IMR-90 (cell line): ENCODE measurements around the gene NT5E. TPM values are rescaled to one million over a fixed set of nuclear protein-coding genes. Genes with fewer than 3 reads are reported as not detected.

ENCODE experiments used
- ATAC-seq: fragments of 200-7000 bp; cut with Tn5 transposase; 2 replicates; pipeline ENCODE4 v1.9.1; 2020; ENCODE audit warnings: low read depth, mild to moderate bottlenecking, moderate library complexity
- BruUV-seq: library from RNA; stranded (reverse); fragments of 400-500 nt; replicated peaks from 2 replicates; lab custom pipeline; 2021; lab: Mats Ljungman, UMichigan
- CTCF ChIA-PET: fragments of 300-600 bp; formaldehyde crosslinking; extraction: SDS; loops from one replicate; lab custom pipeline; 2021; ENCODE audit warnings: antibody characterized with exemption; lab: Yijun Ruan, JAX
- POLR2A ChIA-PET: fragments of 300-600 bp; sonication (Branson Sonifier 250); formaldehyde crosslinking; loops from one replicate; lab custom pipeline; 2022; ENCODE audit warnings: antibody characterized with exemption; ENCODE audit not compliant: unreplicated experiment; lab: Charles Lee
- DNase-seq: peaks from one replicate; pipeline ENCODE4 v3.0.0; 2013
- H2AFZ ChIP-seq: replicated peaks from 2 replicates; pipeline ENCODE3; 2013; ENCODE audit warnings: low read length, mild to moderate bottlenecking; ENCODE audit not compliant: poor library complexity
- H2AK5ac ChIP-seq: 2 replicates; pipeline ENCODE4 v1.6.1; 2013; ENCODE audit warnings: low read depth, low read length, inconsistent platforms
- H2AK9ac ChIP-seq: replicated peaks from 2 replicates; pipeline ENCODE3; 2013; ENCODE audit warnings: mild to moderate bottlenecking, low read depth, low read length, moderate library complexity; ENCODE audit not compliant: poor library complexity
- H2BK120ac ChIP-seq: 2 replicates; pipeline ENCODE4 v1.6.1; 2013; ENCODE audit warnings: low read depth, low read length, inconsistent platforms
- H2BK15ac ChIP-seq: 3 replicates; pipeline ENCODE4 v1.6.1; 2013; ENCODE audit warnings: low read depth, low read length, inconsistent platforms
- H2BK20ac ChIP-seq: 2 replicates; pipeline ENCODE4 v1.6.1; 2013; ENCODE audit warnings: low read depth, mild to moderate bottlenecking, inconsistent platforms, low read length, moderate library complexity
- H2BK5ac ChIP-seq: 2 replicates; pipeline ENCODE4 v1.6.1; 2013; ENCODE audit warnings: mild to moderate bottlenecking, low read depth, low read length, inconsistent platforms; ENCODE audit not compliant: poor library complexity, severe bottlenecking
- H3K14ac ChIP-seq: replicated peaks from 2 replicates; pipeline ENCODE4 v1.6.1; 2013; ENCODE audit warnings: low read depth, low read length, inconsistent platforms
- H3K18ac ChIP-seq: 2 replicates; pipeline ENCODE4 v1.6.1; 2013; ENCODE audit warnings: low read depth, low read length, control low read depth
- H3K23ac ChIP-seq: 2 replicates; pipeline ENCODE4 v1.6.1; 2013; ENCODE audit warnings: low read depth, low read length, inconsistent platforms
- H3K27ac ChIP-seq: 2 replicates; pipeline ENCODE4 v1.5.1; 2013; ENCODE audit warnings: mild to moderate bottlenecking, control low read depth, low read length; ENCODE audit not compliant: insufficient read depth
- H3K27me3 ChIP-seq: 2 replicates; pipeline ENCODE4 v1.6.1; 2013; ENCODE audit warnings: low read length; ENCODE audit not compliant: control insufficient read depth, insufficient read depth
- H3K36me3 ChIP-seq: 2 replicates; pipeline ENCODE4 v1.6.1; 2013; ENCODE audit warnings: low read length, mixed read lengths; ENCODE audit not compliant: control insufficient read depth, insufficient read depth
- H3K4ac ChIP-seq: 2 replicates; pipeline ENCODE4 v1.6.1; 2013; ENCODE audit warnings: low read depth, low read length, inconsistent platforms
- H3K4me1 ChIP-seq: 2 replicates; pipeline ENCODE4 v1.6.1; 2013; ENCODE audit warnings: low read length, mixed read lengths; ENCODE audit not compliant: control insufficient read depth, insufficient read depth
- H3K4me2 ChIP-seq: 2 replicates; pipeline ENCODE4 v1.6.1; 2013; ENCODE audit warnings: low read depth, mild to moderate bottlenecking, control low read depth, low read length, moderate library complexity
- H3K4me3 ChIP-seq: 2 replicates; pipeline ENCODE4 v1.5.1; 2013; ENCODE audit warnings: low read depth, mild to moderate bottlenecking, control low read depth, low read length, moderate library complexity; ENCODE audit not compliant: insufficient read depth
- H3K56ac ChIP-seq: 2 replicates; pipeline ENCODE4 v1.6.1; 2013; ENCODE audit warnings: low read length, inconsistent platforms; ENCODE audit not compliant: insufficient read depth; ENCODE audit errors: extremely low read depth
- H3K79me1 ChIP-seq, 2 experiments: 2 replicates each; pipeline ENCODE4 v1.6.1; 2013; ENCODE audit warnings: low read length in 2 of 2, inconsistent platforms in 1 of 2, low read depth in 1 of 2
- H3K9ac ChIP-seq: 2 replicates; pipeline ENCODE4 v1.6.1; 2013; ENCODE audit warnings: low read depth, low read length, control low read depth
- H3K9me1 ChIP-seq: 2 replicates; pipeline ENCODE4 v1.6.1; 2013; ENCODE audit warnings: low read length, inconsistent platforms; ENCODE audit not compliant: insufficient read depth
- H3K9me3 ChIP-seq: 2 replicates; pipeline ENCODE4 v1.6.1; 2013; ENCODE audit warnings: low read length; ENCODE audit not compliant: control insufficient read depth, insufficient read depth
- H4K20me1 ChIP-seq: 2 replicates; pipeline ENCODE4 v1.6.1; 2013; ENCODE audit warnings: low read length, inconsistent platforms; ENCODE audit not compliant: insufficient read depth
- H4K5ac ChIP-seq: 2 replicates; pipeline ENCODE4 v1.6.1; 2013; ENCODE audit warnings: mild to moderate bottlenecking, low read depth, low read length, control low read depth
- H4K8ac ChIP-seq, 2 experiments: 2 replicates each; pipeline ENCODE4 v1.6.1; 2013; ENCODE audit warnings: low read depth in 2 of 2, low read length in 2 of 2, control low read depth in 1 of 2, inconsistent platforms in 1 of 2
- H4K91ac ChIP-seq: 2 replicates; pipeline ENCODE4 v1.6.1; 2013; ENCODE audit warnings: low read depth, low read length, inconsistent platforms; ENCODE audit not compliant: insufficient read depth
- MAFK ChIP-seq: IDR thresholded peaks from 2 replicates; pipeline ENCODE4 v1.6.1; 2012; ENCODE audit warnings: low read depth, low read length, improper control_type of control experiment
- MAZ ChIP-seq: IDR thresholded peaks from 2 replicates; pipeline ENCODE4 v1.6.1; 2012; ENCODE audit warnings: low read depth, mild to moderate bottlenecking, low read length, improper control_type of control experiment, moderate library complexity, borderline replicate concordance
- POLR2A ChIP-seq: IDR thresholded peaks from 2 replicates; pipeline ENCODE4 v1.6.1; 2012; ENCODE audit warnings: mild to moderate bottlenecking, low read depth, low read length
- WGBS, 2 experiments: methylation state at CpG; one replicate each; pipeline versions ENCODE4 v1.1.5 to v1.1.7; 2013; ENCODE audit warnings: missing lambda C conversion rate in 2 of 2; ENCODE audit not compliant: insufficient read length in 1 of 2; ENCODE audit errors: extremely low coverage in 2 of 2; 5-methylcytosine and 5-hydroxymethylcytosine counted together
- dilution Hi-C: fragments of 300-500 bp; cut with HindIII; formaldehyde crosslinking; loops from one replicate; pipeline ENCODE4 v1.14.3; 2018; ENCODE audit warnings: low sequenced_read_pairs; ENCODE audit not compliant: unreplicated experiment
- in situ Hi-C: fragments of 300-500 bp; cut with MboI; formaldehyde crosslinking; loops from 3 replicates; pipeline ENCODE4 v1.14.3; 2019; ENCODE audit warnings: low sequenced_read_pairs, inconsistent platforms, mixed read lengths
- intact Hi-C: fragments of 100-400 bp; cut with micrococcal nuclease; formaldehyde crosslinking; loops from 2 replicates; pipeline ENCODE4 v1.10.0; 2022
- polyA plus RNA-seq, 3 experiments: library from polyadenylated mRNA; depleted of rRNA; stranded (reverse); fragments of >200 nt; gene quantifications; 2 replicates each; pipeline ENCODE4 v1.2.3, GENCODE V29; 2012; ENCODE audit warnings: low replicate concordance in 1 of 3
- total RNA-seq: library from RNA; depleted of rRNA; stranded (reverse); fragments of >200 nt; gene quantifications from 2 replicates; pipeline ENCODE4 v1.2.3, GENCODE V29; 2012; rRNA removed
- TF ChIP-seq, protein P1 (sequence below): fragments of 150-350 bp; IDR thresholded peaks from 2 replicates; pipeline ENCODE4 v1.6.1; 2017; ENCODE audit warnings: mild to moderate bottlenecking, antibody characterized with exemption, low read length, low read depth
- TF ChIP-seq, protein P2 (sequence below): fragments of 150-350 bp; IDR thresholded peaks from 2 replicates; pipeline ENCODE4 v1.6.1; 2016; ENCODE audit warnings: low read depth, mild to moderate bottlenecking, low read length, moderate library complexity, borderline replicate concordance

Gene NT5E
- total and polyA plus RNA-seq, 2 of the 4 experiments (the other 2 are of a cell fraction), result 153 to 280 TPM

DNA sequence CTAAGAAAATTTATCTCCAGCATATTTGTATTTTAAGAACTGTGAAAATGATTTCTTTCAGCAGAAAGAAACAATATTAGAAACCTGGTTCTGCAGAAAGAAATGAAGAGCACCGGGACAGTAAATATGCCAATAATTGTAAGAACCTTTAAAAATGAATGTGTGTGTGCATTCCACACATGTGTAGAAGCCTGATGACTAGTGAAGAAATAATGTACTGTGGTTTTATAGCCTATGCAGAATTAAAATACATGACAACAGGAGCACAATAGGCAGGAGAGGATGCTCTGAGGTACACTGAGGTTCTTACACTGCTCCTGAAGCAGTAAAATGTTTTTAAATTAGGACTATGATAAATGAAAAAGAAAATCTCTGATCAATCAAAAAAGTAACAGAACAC, 94.9 kb downstream of the NT5E start:
- no peak overlapping the region for H3K4me3 ChIP-seq
- ATAC-seq (peak; percentile 40; the same call in 1 of the 2 replicates), DNase-seq (peak; percentile 43)
- peaks cover 11% of the 10 kb centered on the region for H3K36me3 ChIP-seq
- no peaks in the 10 kb centered on the region for H3K9me1 ChIP-seq
- H3K4me2 ChIP-seq, result no peak overlapping the region
- H3K14ac ChIP-seq, result no peak overlapping the region
- H2AK5ac ChIP-seq, result no peak overlapping the region
- H2BK20ac ChIP-seq, result no peak overlapping the region
- TF ChIP-seq MAZ, result no peak
- TF ChIP-seq POLR2A, result no peak
- TF ChIP-seq, protein P1, sequence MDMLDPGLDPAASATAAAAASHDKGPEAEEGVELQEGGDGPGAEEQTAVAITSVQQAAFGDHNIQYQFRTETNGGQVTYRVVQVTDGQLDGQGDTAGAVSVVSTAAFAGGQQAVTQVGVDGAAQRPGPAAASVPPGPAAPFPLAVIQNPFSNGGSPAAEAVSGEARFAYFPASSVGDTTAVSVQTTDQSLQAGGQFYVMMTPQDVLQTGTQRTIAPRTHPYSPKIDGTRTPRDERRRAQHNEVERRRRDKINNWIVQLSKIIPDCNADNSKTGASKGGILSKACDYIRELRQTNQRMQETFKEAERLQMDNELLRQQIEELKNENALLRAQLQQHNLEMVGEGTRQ, result no peak
- no peak for TF ChIP-seq MAFK
- TF ChIP-seq, protein P2, sequence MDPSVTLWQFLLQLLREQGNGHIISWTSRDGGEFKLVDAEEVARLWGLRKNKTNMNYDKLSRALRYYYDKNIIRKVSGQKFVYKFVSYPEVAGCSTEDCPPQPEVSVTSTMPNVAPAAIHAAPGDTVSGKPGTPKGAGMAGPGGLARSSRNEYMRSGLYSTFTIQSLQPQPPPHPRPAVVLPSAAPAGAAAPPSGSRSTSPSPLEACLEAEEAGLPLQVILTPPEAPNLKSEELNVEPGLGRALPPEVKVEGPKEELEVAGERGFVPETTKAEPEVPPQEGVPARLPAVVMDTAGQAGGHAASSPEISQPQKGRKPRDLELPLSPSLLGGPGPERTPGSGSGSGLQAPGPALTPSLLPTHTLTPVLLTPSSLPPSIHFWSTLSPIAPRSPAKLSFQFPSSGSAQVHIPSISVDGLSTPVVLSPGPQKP, result no peak
- no peak overlapping the region for H4K91ac ChIP-seq
- no peak overlapping the region for H2AFZ ChIP-seq
- H2BK120ac ChIP-seq, result no peak overlapping the region
- intact Hi-C loops, result loop anchor here (5.0 kb wide), 1 partner anchor 33 kb away; no protein-coding TSS in a partner anchor
- dilution Hi-C loops, result no loop called here
- WGBS, 2 experiments, result no CpG with 5 or more reads among the region's 1 CpG
- H2BK5ac ChIP-seq, result no peak overlapping the region
- H3K4ac ChIP-seq, result no peak overlapping the region
- in situ Hi-C loops, result no loop called here
- no TSS peak for BruUV-seq
- 0 out of 4 replicates have a peak, but pooled peaks cover 0 to 4% of the 10 kb centered on the region in 2 experiments for H3K79me1 ChIP-seq
- H2BK15ac ChIP-seq, result no peak overlapping the region
- no peak overlapping the region for H4K5ac ChIP-seq
- ChIA-PET POLR2A (no interaction called here), CTCF (no interaction called here)
- no peaks in the 10 kb centered on the region for H4K20me1 ChIP-seq
- no peak overlapping the region for H3K18ac ChIP-seq
- no peaks in the 10 kb centered on the region; the same call in 1 of the 2 replicates for H3K4me1 ChIP-seq
- no peaks in the 10 kb centered on the region for H3K27me3 ChIP-seq
- H3K9me3 ChIP-seq, result no peaks in the 10 kb centered on the region
- no peak overlapping the region for H2AK9ac ChIP-seq
- no peak overlapping the region for H3K56ac ChIP-seq
- no peak overlapping the region for H3K27ac ChIP-seq
- H4K8ac ChIP-seq, result no peak overlapping the region
- no peak overlapping the region for H3K9ac ChIP-seq
- no peak overlapping the region for H3K23ac ChIP-seq

Other genes starting within 250 kb of the NT5E start
- gene SNX14, start 143.8 kb downstream of the NT5E start, total RNA-seq, result 61.8 and 116 TPM in 2 replicates
- gene SNX14, start 143.8 kb downstream of the NT5E start, polyA plus RNA-seq (2012; rRNA removed), result 38.4 and 39.9 TPM in 2 replicates
- gene SYNCRIP, start 192.8 kb downstream of the NT5E start, total RNA-seq, result 59.3 and 120 TPM in 2 replicates
- gene SYNCRIP, start 192.8 kb downstream of the NT5E start, polyA plus RNA-seq (2012; rRNA removed), result 35.7 and 50.1 TPM in 2 replicates